HepG2 (cell line): ENCODE measurements around the gene TOPBP1. TPM values are rescaled to one million over a fixed set of nuclear protein-coding genes. Genes with fewer than 3 reads are reported as not detected.

Source experiments
- ATAC-seq: fragments of 200-7000 bp; cut with Tn5 transposase; 3 replicates; pipeline ENCODE4 v1.9.1; 2020; ENCODE audit warnings: mild to moderate bottlenecking, moderate library complexity
- BruUV-seq: library from RNA; stranded (reverse); fragments of 400-500 nt; replicated peaks from 2 replicates; lab custom pipeline; 2021; lab: Mats Ljungman, UMichigan
- CTCF ChIA-PET: fragments of 300-600 bp; formaldehyde crosslinking; extraction: SDS; loops from one replicate; lab custom pipeline; 2021; ENCODE audit warnings: low total read pairs, inconsistent platforms, low intra/inter-chr PET ratio; lab: Yijun Ruan, JAX
- POLR2A ChIA-PET: fragments of 350-600 bp; sonication (Branson Sonifier 250); formaldehyde crosslinking; loops from one replicate; lab custom pipeline; 2020; ENCODE audit warnings: antibody characterized with exemption, inconsistent platforms; lab: Yijun Ruan, JAX
- DNase-seq: peaks from one replicate; pipeline ENCODE4 v3.0.0-alpha.2; 2015; ENCODE audit warnings: low spot score
- FAIRE-seq: peaks from 3 replicates; lab custom pipeline; 2011; peaks lifted over from hg19 to GRCh38; lab: Jason Lieb, UNC
- H2AFZ ChIP-seq: one replicate; pipeline ENCODE4 v1.6.1; 2011; ENCODE audit warnings: low read length, inconsistent platforms
- H3K27ac ChIP-seq: fragments of 300-600 bp; 3 replicates; pipeline ENCODE4 v1.8.0; 2011; ENCODE audit warnings: mixed run types, mild to moderate bottlenecking, mixed read lengths, low read length, inconsistent platforms; ENCODE audit not compliant: insufficient read depth; ENCODE audit errors: extremely low read length
- H3K27me3 ChIP-seq, 2 experiments: fragments of 200-600 bp in 1 of 2; 2 replicates in 1 of 2; 3 replicates in 1 of 2; pipeline versions ENCODE4 v1.6.0 to v1.8.0; 2011; ENCODE audit warnings: low read length in 2 of 2, mild to moderate bottlenecking in 2 of 2, moderate library complexity in 2 of 2, inconsistent platforms in 1 of 2; ENCODE audit not compliant: insufficient read depth in 2 of 2, control insufficient read depth in 1 of 2
- H3K36me3 ChIP-seq, 2 experiments: fragments of 200-600 bp in 1 of 2; replicated peaks in 1 of 2; 2 replicates in 1 of 2; 3 replicates in 1 of 2; pipeline versions ENCODE4 v1.5.1 to v1.8.0; 2011; ENCODE audit warnings: low read length in 2 of 2, inconsistent platforms in 1 of 2; ENCODE audit not compliant: insufficient read depth in 2 of 2, control insufficient read depth in 1 of 2
- H3K4me1 ChIP-seq: 2 replicates; pipeline ENCODE4 v1.5.1; 2012; ENCODE audit warnings: low read length, inconsistent platforms; ENCODE audit not compliant: insufficient read depth
- H3K4me2 ChIP-seq: 2 replicates; pipeline ENCODE4 v1.6.0; 2011; ENCODE audit warnings: low read depth, low read length, inconsistent platforms
- H3K4me3 ChIP-seq, 3 experiments: fragments of 200-600 bp in 1 of 3; sonication (generic), shearing (Covaris generic) in 1 of 3; replicated peaks in 1 of 3; 2 replicates each; pipeline ENCODE4 v1.5.1; 2011 to 2016; ENCODE audit warnings: low read length in 3 of 3, inconsistent platforms in 2 of 3, low read depth in 2 of 3, mild to moderate bottlenecking in 2 of 3, control low read depth in 1 of 3, mixed read lengths in 1 of 3; ENCODE audit not compliant: insufficient read depth in 1 of 3
- H3K79me2 ChIP-seq: one replicate; pipeline ENCODE4 v1.6.1; 2011; ENCODE audit warnings: low read length, inconsistent platforms; ENCODE audit not compliant: insufficient read depth
- H3K9ac ChIP-seq: 2 replicates; pipeline ENCODE4 v1.6.0; 2011; ENCODE audit warnings: mild to moderate bottlenecking, low read depth, low read length, inconsistent platforms; ENCODE audit not compliant: insufficient read depth
- H3K9me3 ChIP-seq: 2 replicates; pipeline ENCODE4 v1.5.1; 2012; ENCODE audit warnings: mild to moderate bottlenecking, low read length
- H4K20me1 ChIP-seq: 2 replicates; pipeline ENCODE4 v1.6.0; 2011; ENCODE audit warnings: inconsistent platforms, mild to moderate bottlenecking, low read length, moderate library complexity; ENCODE audit not compliant: insufficient read depth
- CHD4 ChIP-seq: fragments of 200-600 bp; sonication (generic); IDR thresholded peaks from 2 replicates; pipeline ENCODE4 v1.7.0; 2017; ENCODE audit warnings: mild to moderate bottlenecking, low read length, borderline replicate concordance
- GTF3A ChIP-seq: sonication (generic); formaldehyde crosslinking; conservative IDR thresholded peaks from 2 replicates; pipeline ENCODE4 v1.4.0; 2020; ENCODE audit warnings: mild to moderate bottlenecking, missing genetic modification reagents
- JUNB ChIP-seq: sonication (generic); formaldehyde crosslinking; IDR thresholded peaks from 2 replicates; pipeline ENCODE4 v1.8.0; 2022; ENCODE audit warnings: missing genetic modification reagents, mild to moderate bottlenecking, borderline replicate concordance
- MYNN ChIP-seq: sonication (generic); formaldehyde crosslinking; IDR thresholded peaks from 2 replicates; pipeline ENCODE4 v1.4.0; 2020; ENCODE audit warnings: mild to moderate bottlenecking, low read depth, missing genetic modification reagents
- NCOR1 ChIP-seq: fragments of 200-600 bp; sonication (generic); IDR thresholded peaks from 2 replicates; pipeline ENCODE4 v1.7.0; 2017; ENCODE audit warnings: antibody characterized with exemption, low read length, borderline replicate concordance
- POGZ ChIP-seq: sonication (generic); formaldehyde crosslinking; IDR thresholded peaks from 2 replicates; pipeline ENCODE4 v1.4.0; 2020; ENCODE audit warnings: mild to moderate bottlenecking, missing genetic modification reagents
- RAD21 ChIP-seq: fragments of 450-650 bp; formaldehyde crosslinking; IDR thresholded peaks from 2 replicates; pipeline ENCODE4 v1.5.0; 2020; ENCODE audit warnings: mild to moderate bottlenecking
- RCOR2 ChIP-seq: IDR thresholded peaks from 2 replicates; pipeline ENCODE4 v1.6.1; 2016; ENCODE audit warnings: missing biosample characterization, missing genetic modification reagents
- ZNF629 ChIP-seq: sonication (generic); formaldehyde crosslinking; conservative IDR thresholded peaks from 2 replicates; pipeline ENCODE4 v1.5.0; 2020; ENCODE audit warnings: missing genetic modification reagents
- WGBS: methylation state at CpG from one replicate; pipeline ENCODE4 v1.1.6; 2017; ENCODE audit warnings: low lambda C conversion rate; 5-methylcytosine and 5-hydroxymethylcytosine counted together
- in situ Hi-C: cut with HindIII; loops from 2 replicates; pipeline ENCODE4 v1.10.0; 2017; ENCODE audit warnings: low pct_unique_long_range_greater_than_20kb; ENCODE audit not compliant: extremely low pct_ligation_motif_present
- intact Hi-C: fragments of 100-400 bp; cut with micrococcal nuclease; formaldehyde crosslinking; loops from one replicate; pipeline ENCODE4 v1.10.0; 2022; ENCODE audit not compliant: unreplicated experiment
- polyA plus RNA-seq, 8 experiments: library from polyadenylated mRNA; depleted of rRNA in 3 of 8; stranded (reverse) in 7 of 8; unstranded in 1 of 8; fragments of >200 nt; fragmentation: Illumina TruSeq in 4 of 8; extraction: Trizol in 4 of 8; gene quantifications; 2 replicates each; pipeline versions ENCODE4 v1.2.1 to v1.2.3, GENCODE V29; 2011 to 2016; ENCODE audit warnings: low read depth in 4 of 8, missing spikeins in 1 of 8, mixed read lengths in 1 of 8; ENCODE audit not compliant: insufficient read depth in 1 of 8
- total RNA-seq, 5 experiments: library from RNA; depleted of rRNA; stranded (reverse); fragments of >200 nt; fragmentation: Illumina TruSeq; extraction: Trizol; gene quantifications; 2 replicates each; pipeline ENCODE4 v1.2.3, GENCODE V29; 2016; ENCODE audit warnings: low read depth in 1 of 5

TOPBP1 gene
- total and polyA plus RNA-seq, 2 of the 13 experiments (the other 11 are each of a cell fraction or from before 2014, with no cell fraction given) = 24.3 to 42.9 TPM

DNA sequence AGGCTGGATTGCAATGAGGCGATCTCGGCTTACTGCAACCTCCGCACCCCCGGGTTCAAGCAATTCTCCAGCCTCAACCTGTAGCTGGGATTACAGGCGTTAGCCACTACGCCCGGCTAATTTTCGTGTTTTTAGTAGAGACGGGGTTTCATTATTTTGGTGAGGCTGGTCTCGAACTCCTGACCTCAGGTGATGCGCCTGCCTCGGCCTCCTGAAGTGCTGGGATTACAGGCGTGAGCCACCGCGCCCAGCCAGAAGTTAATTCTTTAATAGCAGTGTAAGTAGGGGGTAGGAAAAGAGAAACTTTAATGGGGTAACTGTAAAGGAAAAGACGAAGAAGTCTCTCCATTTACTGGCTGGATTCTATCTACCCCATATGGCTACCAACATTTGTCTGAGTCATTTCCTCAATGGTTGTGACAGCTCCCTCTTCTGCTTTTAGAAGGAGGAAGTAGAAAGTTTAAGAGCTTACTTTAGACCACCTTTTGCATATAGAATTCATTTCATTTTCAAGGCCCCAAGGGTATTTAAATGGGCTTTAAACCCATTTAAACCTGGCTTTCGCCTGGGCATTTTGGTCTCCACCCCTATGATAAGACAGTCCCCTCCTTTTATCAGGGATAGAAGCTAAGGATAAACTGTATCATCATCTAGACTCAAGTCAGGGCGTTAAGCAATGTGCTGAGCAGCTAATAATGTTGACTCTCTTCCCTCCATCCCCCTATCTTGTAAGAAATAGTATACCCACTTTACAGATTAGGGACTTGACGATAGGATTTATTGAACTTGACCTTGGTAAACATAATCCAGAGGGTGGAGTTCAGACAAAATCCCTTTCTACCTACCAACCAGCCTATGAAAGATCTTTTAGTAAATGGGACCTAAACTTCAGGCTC lies 89.3 kb downstream of the TOPBP1 start:
- H3K27ac ChIP-seq = peak overlapping the region; percentile 84
- CTCF ChIA-PET = no interaction called here
- H3K4me3 ChIP-seq = peak overlapping the region; percentile 37 to 64 (median 55); a peak in 5 of 6 replicates
- peaks cover 27% of the 10 kb centered on the region for H3K79me2 ChIP-seq
- peaks cover 71% of the 10 kb centered on the region for H3K4me1 ChIP-seq
- ATAC-seq = no peak
- TSS peak; percentile 95 for BruUV-seq
- intact Hi-C loops (loop anchor here (1.0 to 10.0 kb wide), 3 partner anchors 36 to 848 kb away; partner anchors contain the start of gene NPHP3), in situ Hi-C loops (loop anchor here (5.0 to 10.0 kb wide), 2 partner anchors 80 to 108 kb away; no protein-coding TSS in a partner anchor)
- peak overlapping the region; percentile 84 for H3K4me2 ChIP-seq
- no peak for FAIRE-seq
- DNase-seq = no peak
- peaks cover 23% of the 10 kb centered on the region for H4K20me1 ChIP-seq
- POLR2A ChIA-PET = interaction anchor here (0.5 to 3.2 kb wide), 28 partner anchors 7 to 228 kb away, joined by 3 to 22 read pairs (median 4); partner anchors contain the start of gene TF
- H2AFZ ChIP-seq = peak overlapping the region; percentile 30
- TF ChIP-seq ZNF629 = peak; percentile 87
- TF ChIP-seq MYNN = no peak
- TF ChIP-seq NCOR1 = 0 out of 2 replicates have a peak, but pooled peaks have one; percentile 30
- peak; percentile 46; the same call in 1 of the 2 replicates for TF ChIP-seq RCOR2 (CRISPR knock-in tag)
- TF ChIP-seq GTF3A (CRISPR knock-in tag) = 0 out of 2 replicates have a peak, but pooled peaks have one; percentile 16
- no peak for TF ChIP-seq JUNB
- TF ChIP-seq CHD4 = peak; percentile 72; the same call in 1 of the 2 replicates
- TF ChIP-seq RAD21 (CRISPR knock-in tag) = 0 out of 2 replicates have a peak, but pooled peaks have one; percentile 19
- 0 out of 2 replicates have a peak, but pooled peaks have one; percentile 15 for TF ChIP-seq POGZ
- no peaks in the 10 kb centered on the region for H3K9me3 ChIP-seq
- H3K9ac ChIP-seq = peak overlapping the region; percentile 78
- 85% methylated on average over 19 of the region's 19 CpGs for WGBS
- H3K27me3 ChIP-seq = no peaks in the 10 kb centered on the region
- H3K36me3 ChIP-seq = peaks cover 0 to 8% of the 10 kb centered on the region in 2 experiments; a peak in 1 of 5 replicates
